Activated CD8-positive, alpha-beta memory T cell treated with anti-CD3 and anti-CD28 coated beads, Interleukin-2, amount 50 U/mL, for 24 hours (primary cell): ENCODE measurements around the gene G0S2.

Source experiments
- DNase-seq: peaks from one replicate; pipeline ENCODE4 v3.0.0-alpha.2; 2020; ENCODE audit errors: extremely low read depth

G0S2 gene, protein sequence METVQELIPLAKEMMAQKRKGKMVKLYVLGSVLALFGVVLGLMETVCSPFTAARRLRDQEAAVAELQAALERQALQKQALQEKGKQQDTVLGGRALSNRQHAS

DNA sequence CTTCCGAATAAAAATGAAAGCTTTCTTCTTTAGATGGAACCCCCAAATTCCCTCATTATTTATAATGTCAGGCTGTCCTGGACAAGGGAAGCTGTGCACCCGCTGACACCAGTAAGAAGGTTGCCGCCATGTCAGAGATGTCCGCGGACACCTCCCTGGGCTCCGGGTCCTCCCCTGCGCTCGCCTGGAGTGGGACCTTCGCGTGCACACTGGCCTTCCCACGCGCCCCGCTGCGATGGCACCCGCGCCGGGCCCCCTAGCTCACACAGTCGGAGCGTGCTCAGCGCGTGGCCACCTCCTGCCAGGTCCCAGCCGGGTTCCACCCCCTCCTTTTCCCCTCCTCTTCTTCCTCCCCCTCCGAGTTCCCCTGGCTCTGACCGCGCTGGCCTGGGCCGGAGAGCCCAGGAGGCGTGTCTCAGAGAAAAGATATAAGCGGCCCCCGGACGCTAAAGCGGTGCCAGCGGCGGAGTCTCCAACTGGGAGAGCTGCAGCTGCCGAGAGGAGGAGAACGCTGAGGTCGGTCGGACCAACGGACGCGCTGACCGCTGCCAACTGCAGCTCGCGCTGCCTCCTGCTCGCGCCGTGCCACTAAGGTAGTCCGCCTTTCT, at the start of gene G0S2:
Gene G0S2 (plus strand): TSS at position 456 of the 608 bp plus-strand sequence. CDS start 273 bp downstream, outside the sequence.
- DNase-seq, result no peak

DNA sequence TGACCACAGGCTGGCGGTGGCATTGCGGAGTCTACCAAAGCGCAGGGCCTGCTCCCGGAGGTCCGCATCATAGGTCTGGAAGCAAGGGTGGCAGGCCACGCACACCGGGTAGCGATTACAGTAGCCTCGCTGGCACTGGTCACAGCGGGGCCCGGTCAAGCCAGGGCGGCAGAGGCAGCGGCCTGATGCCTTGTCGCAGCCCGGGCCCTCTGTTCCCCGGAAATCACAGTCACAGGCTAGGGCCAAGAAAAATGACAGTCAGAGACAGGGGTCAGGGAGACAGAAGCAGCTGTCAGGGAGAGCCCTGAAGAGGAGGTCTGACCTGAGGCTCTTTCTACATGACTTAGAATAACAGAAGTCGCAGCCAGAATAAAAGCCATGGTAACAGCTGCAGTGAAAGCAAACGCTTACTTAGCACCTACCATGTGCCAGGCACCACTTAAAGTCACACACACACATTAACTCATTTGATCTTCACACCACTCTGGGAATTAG, 49.4 kb upstream of the G0S2 start:
- DNase-seq, result no peak

DNA sequence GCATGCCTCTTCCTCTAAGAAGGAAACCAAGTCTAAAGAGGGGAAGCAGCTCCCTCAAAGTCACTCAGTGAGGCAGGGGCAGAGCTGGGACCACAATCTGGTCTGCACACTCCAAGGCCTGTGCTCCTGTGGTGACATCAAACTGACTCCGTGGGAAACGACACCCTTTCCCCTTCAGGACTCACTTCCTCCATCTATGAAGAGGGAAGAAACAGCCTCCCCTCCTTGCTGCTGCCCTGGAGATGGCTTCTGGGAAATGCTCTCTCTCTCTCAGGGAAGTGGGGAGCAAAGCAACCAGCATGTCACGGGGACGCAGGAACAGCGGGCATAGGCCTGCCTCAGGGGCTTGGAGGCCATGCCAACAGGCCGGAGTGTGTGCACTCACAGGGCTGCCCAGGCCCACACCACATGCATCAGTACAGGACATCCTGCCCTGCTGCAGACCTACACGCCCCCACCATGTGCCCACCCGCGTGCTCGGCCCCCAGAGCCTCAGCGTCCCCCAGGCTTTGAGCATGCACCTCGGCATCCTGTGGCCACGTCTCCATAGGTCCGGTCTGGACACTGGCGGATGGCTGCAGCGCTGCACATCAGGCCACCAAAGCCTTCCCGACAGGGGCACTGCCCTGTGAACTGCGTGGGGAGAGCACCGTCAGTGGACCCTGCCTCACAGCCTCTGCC, 48.7 kb upstream of the G0S2 start:
- no peak for DNase-seq

DNA sequence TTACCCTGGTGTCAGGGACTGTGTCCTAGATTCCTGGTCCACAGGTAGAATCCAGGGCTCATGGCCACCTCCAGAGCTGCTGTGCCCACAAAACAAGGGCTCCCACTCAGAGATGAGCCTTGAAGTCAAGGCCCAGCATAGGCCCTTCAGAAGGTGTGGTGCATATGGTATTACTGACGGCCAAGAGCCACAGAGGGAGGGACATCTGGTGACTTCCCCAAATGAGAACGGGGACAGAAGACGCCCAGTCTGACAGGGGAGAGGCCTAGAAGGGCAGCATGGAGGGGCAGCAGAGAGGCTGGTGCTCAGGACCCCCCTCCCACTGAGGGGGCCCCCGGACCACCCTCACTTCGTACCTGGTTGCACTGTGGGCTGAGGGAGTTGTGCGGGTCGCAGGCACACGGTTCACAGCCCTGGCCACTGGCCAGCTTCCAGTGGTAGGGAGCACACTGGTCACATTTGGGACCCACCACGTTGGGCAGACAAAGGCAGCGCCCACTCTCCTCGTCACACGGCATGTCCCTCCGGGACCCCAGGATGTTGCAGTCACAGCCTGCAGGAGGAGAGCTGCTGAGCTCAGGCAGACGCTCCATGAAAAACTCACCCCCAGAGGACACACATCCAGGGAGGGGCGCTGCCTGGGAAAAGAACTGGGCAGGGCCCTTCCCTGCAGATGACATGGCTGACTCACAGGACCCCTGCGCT, 48.0 kb upstream of the G0S2 start:
- no peak for DNase-seq

DNA sequence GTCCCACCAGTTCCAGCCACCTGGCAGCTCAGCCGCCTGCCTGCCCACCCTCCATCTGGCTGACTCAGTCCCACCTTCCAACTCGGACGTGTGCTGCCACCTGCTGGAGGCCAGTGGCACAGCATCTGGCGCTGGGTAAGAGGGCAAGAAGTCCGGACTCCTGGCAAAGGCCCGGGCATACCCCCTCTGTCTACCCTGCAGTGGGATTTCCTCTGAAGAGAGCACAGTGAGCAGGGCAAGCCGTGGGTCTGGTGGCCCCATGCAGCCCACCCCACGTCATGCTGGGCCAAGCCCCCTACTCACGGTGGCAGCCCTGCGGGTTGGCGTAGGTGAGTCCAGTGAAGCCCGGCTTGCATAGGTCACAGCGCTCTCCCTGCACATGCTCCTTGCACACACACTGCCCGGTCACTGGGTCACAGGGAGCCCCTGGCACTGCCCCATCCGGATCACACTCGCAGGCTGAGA, 47.4 kb upstream of the G0S2 start:
- DNase-seq, result peak; percentile 51

DNA sequence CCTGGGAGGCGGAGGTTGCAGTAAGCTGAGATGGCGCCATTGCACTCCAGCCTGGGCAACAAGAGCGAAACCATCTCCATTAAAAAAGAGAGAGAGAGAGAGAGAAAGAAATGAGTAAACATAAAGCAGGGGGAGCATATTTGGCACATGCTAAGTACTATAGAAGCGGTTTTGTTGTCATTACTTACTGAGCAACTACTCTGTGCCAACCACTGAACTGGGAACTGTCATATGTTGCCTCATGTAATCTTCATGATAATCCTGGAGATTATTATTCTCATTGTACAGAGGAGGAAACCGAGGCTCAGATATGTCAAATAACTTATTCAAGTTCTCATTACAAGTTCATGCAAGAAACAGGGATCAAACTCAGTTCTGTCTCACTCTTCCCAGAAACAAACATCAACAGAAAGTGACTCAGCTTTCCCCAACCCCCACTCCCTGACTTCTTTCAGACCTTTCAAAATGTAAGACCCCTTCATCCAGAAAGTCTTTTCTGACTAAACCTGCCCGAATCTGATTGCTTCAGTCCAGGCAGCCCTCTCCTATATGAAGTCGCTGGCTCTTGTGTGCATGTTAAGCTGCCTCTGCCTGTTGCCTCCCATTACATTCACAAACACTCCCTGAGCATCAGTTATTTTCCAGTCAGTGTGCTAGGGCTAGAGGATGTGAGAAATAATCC, 46.5 kb upstream of the G0S2 start:
- DNase-seq, result no peak

DNA sequence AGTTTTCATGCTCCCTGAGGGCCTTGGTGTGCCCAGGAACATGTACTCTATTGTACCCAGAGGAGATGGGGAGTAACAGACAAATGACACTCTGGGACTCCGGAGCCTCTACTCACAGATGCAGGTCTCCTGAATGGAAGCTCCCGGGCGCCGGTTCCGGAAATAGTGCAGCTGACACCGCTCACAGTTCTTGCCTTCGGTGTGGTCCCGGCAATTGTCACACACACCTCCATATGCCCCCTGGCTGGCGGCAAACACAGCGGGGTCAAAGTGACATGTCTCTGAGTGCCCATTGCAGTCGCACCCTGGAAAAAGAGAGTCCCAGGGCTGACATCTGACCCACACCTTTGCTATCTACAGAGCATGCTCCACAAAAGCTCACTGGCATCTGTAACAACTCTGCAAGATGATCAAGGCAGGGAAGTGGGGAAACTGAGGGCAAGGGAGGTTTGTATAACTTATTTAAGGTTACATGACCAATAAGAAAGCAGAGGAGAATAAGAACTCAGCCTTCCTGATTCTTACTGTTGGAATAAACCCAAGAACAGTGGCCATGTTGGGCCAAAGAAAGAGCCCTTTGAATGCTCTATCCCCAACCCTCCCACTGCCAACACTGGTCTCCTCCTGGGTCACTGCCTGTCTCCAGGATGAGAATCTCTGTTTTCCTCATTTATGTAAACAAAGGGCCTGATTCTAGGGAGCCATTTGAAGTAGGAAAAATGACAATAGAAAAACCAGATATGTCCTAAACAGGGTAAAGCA, 45.4 kb upstream of the G0S2 start:
- no peak for DNase-seq

DNA sequence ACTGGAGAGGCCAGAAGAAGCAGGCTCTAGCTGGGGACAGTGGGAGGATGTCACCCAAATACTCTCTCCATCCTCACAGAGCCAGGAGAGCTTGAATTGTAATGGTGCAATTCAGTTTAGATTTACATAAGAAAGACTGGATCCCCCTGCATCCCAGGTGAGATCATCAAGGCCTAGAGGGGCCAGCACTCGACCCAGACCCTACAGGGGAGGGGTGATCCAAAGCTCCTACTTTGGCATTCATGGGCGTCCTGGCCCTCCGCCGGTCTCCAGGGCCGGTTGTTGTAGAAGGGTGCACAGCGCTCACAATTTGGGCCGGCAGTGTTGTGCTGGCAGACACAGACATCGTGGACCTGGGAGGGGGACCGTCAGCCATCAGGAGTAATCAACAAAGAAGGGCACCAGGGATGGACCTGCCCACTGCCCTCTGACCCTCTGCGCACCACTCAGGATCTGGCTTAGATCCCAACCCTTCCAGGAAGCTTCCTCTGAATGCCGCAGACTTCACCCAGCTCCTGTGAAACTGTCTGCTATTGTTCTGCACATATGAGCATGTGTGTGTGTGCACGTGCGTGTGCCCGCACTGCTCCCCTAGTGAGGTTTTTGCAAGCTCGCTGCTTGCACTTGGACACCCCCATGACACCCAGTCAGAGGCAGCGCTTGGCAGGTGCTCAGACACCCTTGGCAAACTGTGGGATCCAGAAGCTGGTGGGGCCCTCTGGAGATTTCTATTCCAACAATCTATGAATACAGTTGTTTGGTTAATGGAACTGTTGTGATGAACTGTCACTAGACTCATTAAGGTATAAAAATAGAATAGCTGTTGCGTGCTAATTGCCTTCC, 44.6 kb upstream of the G0S2 start:
- DNase-seq, result no peak

DNA sequence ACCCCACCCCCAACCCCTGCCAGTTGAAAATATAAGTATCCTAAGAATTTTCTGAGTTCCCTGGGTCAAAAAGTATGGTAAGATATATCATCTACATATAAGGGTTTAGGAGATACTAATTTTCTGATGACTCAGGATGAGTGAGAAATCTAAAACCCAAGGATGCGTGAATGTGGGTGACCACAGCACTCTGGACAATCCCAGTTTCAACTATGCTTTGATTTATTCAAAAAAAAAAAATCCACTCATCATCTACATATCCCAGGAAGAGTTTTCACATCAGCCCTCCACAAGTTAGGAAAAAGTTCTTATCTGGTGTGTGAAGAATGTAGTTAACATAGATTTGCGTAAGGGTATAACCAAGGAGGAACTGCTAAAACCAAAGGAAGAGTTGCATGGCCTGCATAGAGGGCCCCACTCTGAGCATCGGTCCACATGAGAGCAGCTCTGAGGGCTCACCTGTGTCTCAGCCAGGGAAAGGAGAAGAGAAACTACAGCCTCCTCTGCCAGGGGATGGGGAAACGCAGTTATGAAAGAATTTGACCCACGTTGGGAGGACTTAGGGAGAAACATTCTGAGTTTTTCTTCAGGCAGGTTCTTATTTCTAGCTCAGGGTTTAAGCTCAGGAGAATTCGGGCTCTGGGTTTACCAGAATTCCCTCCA, 41.7 kb upstream of the G0S2 start:
- no peak for DNase-seq

DNA sequence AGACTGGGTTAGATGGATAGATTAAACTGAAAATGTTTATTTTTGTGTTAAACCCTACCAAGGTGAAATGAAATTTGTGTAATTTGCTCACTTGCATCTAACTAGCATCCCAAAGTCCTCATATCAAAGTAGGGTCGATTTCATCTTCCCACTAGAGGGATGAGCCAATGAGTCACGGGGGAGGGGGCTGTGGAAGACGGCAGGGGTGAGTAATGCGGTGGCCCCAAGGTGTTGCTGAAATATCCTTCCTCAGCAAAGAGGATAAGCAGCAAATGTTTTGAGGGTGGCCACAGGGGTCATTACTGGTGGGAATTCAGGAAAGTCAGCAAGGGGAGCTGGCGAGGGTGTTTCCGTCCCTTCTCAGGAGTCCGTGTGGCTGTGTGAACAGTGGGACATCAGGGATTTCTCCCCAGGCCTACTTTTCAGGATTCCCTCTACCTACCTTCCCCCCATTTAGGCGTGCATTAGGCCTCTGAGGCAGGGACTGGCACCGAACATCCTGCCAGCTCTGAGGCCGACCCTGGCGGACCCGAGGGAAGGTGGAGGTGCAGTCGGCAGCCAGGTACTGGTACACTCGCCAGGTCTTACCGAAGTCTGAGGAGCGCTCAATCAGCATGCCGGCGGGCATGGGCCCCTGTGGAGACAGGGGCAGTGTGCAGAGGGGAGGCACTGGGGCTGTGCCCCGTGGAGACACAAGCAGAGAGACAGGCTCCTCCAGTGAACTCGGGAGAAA, 41.0 kb upstream of the G0S2 start:
- no peak for DNase-seq

DNA sequence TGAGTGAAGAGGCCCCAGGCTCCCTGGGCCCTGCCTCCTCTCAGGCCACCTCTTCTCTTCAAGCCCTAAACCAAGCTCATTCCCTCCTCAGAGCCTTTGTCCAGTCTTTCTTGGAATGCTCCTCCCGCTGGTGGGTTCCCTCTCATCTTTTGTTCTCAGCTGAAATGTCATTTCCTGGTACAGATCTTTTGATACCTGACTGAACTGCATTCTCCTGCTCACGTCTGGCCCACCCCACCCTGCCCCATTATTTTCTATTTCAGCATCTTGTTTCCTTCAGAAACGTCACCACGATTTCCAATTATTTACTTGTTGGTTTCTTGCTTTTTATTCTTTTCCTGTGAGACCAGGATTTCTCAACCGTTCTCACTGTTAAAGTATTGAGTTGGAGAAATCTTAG, 39.4 kb upstream of the G0S2 start:
- DNase-seq, result no peak

DNA sequence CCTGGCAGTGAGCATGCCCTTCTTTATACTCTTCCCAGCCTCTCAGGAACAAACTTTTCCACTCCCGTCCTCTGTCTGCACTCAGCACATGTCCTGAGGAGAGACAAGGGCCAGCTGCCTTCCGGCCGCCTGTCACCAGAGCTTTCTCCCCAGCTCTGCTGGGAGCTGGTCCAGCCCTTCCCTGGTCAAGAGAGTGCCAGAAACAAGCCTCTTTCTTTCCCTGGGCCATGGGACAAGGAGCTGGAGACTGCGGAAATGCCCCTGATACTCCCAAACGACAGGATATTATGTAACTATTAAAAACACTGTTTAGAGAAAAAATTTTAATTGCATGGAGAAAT, 33.4 kb upstream of the G0S2 start:
- DNase-seq, result no peak

DNA sequence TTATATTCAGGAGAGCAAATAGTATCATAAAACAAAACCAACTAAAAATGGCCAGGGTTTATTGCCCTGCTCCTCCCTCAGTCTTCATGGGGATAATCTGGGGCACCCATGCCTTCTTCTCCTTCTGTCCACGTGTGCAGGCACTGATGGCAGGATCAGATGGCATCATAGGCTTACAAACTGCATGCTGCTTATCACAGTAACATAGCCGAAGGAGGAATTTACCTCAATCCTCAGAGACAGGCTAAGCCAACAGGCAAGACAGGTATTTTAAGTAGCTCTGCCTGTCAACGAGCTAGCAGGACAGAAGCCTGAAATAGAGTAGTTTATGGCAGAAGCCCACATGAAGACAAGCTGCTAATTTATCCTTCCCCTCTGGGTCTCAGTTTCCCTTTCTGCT, 32.4 kb upstream of the G0S2 start:
- no peak for DNase-seq

DNA sequence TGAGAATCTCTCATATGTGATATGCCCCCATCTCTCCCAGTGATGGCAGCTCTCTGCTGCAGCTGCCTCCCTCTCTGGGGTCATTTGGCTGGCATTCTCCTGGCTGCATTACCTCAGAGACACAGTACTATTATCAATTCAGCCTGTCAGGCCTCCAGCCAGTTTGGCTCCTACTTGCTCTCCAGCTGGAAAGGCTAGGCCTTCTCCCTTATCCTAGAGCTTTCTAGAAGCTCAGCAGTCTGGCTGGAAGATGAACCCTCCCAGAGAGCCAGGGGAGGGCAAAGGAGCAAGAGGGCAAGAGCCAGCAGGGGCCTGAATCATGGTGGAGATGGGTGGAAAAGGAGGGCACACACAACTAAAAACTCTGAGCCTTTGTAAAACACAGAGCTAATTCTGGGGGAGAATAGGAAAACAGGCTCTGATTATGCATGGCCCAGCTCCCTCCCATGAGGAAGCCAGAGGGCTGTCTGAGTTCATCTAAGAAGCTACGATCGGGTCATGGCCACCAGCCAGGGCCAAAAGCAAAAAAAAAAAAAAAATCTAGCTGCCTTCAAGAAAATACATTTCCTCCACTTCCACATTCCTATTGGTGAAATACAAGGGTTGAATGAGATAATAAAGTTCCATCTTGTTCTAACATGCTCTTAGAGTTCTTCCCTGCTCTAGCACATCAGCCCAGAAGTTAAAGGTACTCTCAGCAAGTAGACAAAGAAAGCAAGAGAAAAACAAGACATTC, 31.8 kb upstream of the G0S2 start:
- DNase-seq, result no peak

DNA sequence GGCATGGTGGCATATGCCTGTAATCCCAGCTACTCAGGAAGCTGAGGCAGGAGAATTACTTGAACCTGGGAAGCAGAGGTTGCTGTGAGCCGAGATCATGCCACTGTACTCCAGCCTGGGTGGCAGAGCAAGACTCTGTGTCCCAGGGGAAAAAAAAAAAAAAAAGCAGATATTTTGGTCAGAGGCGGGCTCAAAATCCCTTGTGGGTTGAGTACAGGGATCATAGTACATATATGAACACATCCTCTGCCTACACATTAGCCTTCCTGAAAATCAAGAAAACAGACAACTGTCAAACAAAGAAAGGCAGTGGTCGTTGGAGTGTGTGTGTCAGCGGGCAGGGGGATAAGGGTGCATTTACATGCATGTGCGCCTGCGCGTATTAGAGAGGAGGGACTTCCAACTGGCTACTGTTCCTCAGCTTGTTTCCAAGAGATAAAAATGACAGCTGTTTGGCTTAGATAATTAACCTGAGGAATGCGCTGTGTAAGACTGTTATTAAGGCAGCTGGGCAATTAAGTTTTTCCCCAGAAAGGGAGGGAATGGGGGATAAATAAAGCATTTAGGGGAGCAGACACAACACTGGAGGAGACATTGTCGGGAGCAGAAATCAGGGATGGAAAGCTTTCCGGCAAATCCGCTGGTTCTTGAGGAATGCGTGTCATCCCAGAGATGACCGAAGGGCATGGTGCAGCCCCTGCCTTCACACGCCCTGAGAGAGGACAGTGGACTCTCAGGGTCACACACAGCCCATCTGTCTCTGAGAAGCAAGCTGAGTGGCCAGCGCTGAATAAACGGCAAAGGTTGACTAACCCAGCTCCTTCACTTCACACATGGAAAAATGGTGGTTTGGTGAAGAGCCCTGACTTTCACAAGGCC, 29.4 kb upstream of the G0S2 start:
- no peak for DNase-seq

DNA sequence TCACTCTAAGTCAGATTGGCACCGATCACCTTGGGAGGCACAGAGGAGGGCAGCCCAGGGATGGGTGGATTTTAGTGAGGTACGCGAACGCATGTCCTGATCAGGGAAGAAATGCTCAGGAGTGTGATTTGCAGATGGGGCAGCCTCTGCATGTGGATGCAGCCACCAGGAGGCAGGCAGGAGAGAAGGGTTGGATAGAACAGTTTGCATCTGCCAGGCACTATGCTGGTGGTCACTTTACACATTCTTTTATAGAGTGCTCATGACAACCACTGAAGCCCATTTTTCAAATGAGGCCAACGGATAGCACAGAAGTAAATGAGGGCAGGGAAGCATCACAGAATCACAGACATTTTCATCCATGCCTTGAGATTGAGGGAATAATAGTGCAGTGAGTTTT, 28.7 kb upstream of the G0S2 start:
- no peak for DNase-seq

DNA sequence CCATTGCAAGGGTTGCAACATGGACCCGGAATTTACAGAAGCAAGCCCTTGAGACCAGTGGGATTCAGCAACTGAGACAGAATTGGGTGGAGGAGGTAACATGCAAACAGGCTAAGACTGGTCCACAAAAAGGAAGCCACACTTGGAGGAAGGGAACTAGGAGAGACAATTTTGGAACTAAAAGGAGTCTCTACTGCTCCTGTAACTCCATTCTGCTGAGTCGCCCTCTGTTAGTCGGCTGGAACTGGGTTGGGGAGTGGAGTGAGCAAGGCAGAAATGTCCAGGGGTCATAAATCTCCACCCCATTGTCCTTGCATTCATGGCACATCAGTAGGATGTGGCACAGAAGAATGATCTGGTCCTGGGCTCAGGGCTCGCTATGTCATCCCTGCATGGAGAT, 28.1 kb upstream of the G0S2 start:
- no peak for DNase-seq

DNA sequence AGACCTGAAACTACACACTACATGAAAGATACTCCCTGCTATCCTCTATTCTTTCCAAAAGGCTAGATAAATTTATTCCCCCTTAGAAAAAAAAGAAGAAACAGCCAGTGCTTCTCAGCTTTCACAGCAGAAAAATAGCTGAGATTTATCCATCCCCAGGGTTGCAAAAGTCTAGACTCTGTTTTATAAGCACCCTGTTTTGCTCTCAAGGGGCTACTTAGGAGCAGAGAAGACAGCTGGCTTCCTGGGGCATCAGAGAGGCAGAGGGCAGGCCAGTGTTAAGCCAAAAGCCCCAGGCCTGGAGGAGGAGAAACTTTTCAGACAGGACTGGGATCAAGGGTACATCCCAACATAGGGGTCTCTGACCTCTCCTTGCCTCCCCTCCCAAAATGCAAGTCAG, 26.9 kb upstream of the G0S2 start:
- no peak for DNase-seq
